ENCODE results near the gene CENPF. TPM values are rescaled to one million over a fixed set of nuclear protein-coding genes. Genes with fewer than 3 reads are reported as not detected.
"Not testable (repeated sequence)": the region's sequence is repeated elsewhere in the genome, so short reads cannot be mapped to it uniquely, and the experiment has no call there.

Gene CENPF
- total RNA-seq, 1 donor from 2014 or later, result 4.7 TPM

- H3K4me3 ChIP-seq (ENCODE audit: low read length in 3 of 3), result no peak overlapping the region
- H3K27ac ChIP-seq (ENCODE audit: low read depth, low read length), result no peak overlapping the region
- no peaks in the 10 kb centered on the region for H3K27me3 ChIP-seq (ENCODE audit: control insufficient read depth in 3 of 3, insufficient read depth in 3 of 3, low read length in 3 of 3)
- H3K9ac ChIP-seq (ENCODE audit: low read depth in 1 of 3, low read length in 3 of 3), result no peak overlapping the region
- no peaks in the 10 kb centered on the region for H3K4me1 ChIP-seq (ENCODE audit: control insufficient read depth in 3 of 3, insufficient read depth in 3 of 3, low read length in 3 of 3)
- no peaks in the 10 kb centered on the region for H3K36me3 ChIP-seq (ENCODE audit: control insufficient read depth in 3 of 3, insufficient read depth in 3 of 3, low read length in 3 of 3)
- no peaks in the 10 kb centered on the region for H3K9me3 ChIP-seq (ENCODE audit: control insufficient read depth in 3 of 3, low read length in 3 of 3)
Measured at GRCh38 chr1:214673576-214673975, 70.6 kb downstream of the CENPF start.

GRCh38 chr1:214675524-214675923 is 72.5 kb downstream of the CENPF start:
- not testable (repeated sequence) for H3K27ac ChIP-seq (ENCODE audit: low read depth, low read length); H3K36me3 ChIP-seq (ENCODE audit: control insufficient read depth in 3 of 3, insufficient read depth in 3 of 3, low read length in 3 of 3); H3K27me3 ChIP-seq (ENCODE audit: control insufficient read depth in 3 of 3, insufficient read depth in 3 of 3, low read length in 3 of 3); H3K4me1 ChIP-seq (ENCODE audit: control insufficient read depth in 3 of 3, insufficient read depth in 3 of 3, low read length in 3 of 3); H3K9ac ChIP-seq (ENCODE audit: low read depth in 1 of 3, low read length in 3 of 3); H3K4me3 ChIP-seq (ENCODE audit: low read length in 3 of 3); H3K9me3 ChIP-seq (ENCODE audit: control insufficient read depth in 3 of 3, low read length in 3 of 3)

- Histone ChIP-seq H3K27ac (ENCODE audit: low read depth, low read length) (no peak overlapping the region), H3K4me1 (ENCODE audit: control insufficient read depth in 3 of 3, insufficient read depth in 3 of 3, low read length in 3 of 3) (no peaks in the 10 kb centered on the region), H3K27me3 (ENCODE audit: control insufficient read depth in 3 of 3, insufficient read depth in 3 of 3, low read length in 3 of 3) (no peaks in the 10 kb centered on the region), H3K4me3 (ENCODE audit: low read length in 3 of 3) (no peak overlapping the region), H3K9me3 (ENCODE audit: control insufficient read depth in 3 of 3, low read length in 3 of 3) (no peaks in the 10 kb centered on the region), H3K36me3 (ENCODE audit: control insufficient read depth in 3 of 3, insufficient read depth in 3 of 3, low read length in 3 of 3) (no peaks in the 10 kb centered on the region), H3K9ac (ENCODE audit: low read depth in 1 of 3, low read length in 3 of 3) (no peak overlapping the region)
Measured at GRCh38 chr1:214676747-214677146, 73.8 kb downstream of the CENPF start.

GRCh38 chr1:214677945-214678344 is 75.0 kb downstream of the CENPF start:
- Histone ChIP-seq H3K4me3 (ENCODE audit: low read length in 3 of 3) (no peak overlapping the region), H3K9ac (ENCODE audit: low read depth in 1 of 3, low read length in 3 of 3) (no peak overlapping the region), H3K36me3 (ENCODE audit: control insufficient read depth in 3 of 3, insufficient read depth in 3 of 3, low read length in 3 of 3) (no peaks in the 10 kb centered on the region), H3K27ac (ENCODE audit: low read depth, low read length) (no peak overlapping the region), H3K4me1 (ENCODE audit: control insufficient read depth in 3 of 3, insufficient read depth in 3 of 3, low read length in 3 of 3) (no peaks in the 10 kb centered on the region), H3K9me3 (ENCODE audit: control insufficient read depth in 3 of 3, low read length in 3 of 3) (no peaks in the 10 kb centered on the region), H3K27me3 (ENCODE audit: control insufficient read depth in 3 of 3, insufficient read depth in 3 of 3, low read length in 3 of 3) (no peaks in the 10 kb centered on the region)

- Histone ChIP-seq H3K9me3 (ENCODE audit: control insufficient read depth in 3 of 3, low read length in 3 of 3) (no peaks in the 10 kb centered on the region), H3K27me3 (ENCODE audit: control insufficient read depth in 3 of 3, insufficient read depth in 3 of 3, low read length in 3 of 3) (no peaks in the 10 kb centered on the region), H3K27ac (ENCODE audit: low read depth, low read length) (no peak overlapping the region), H3K4me1 (ENCODE audit: control insufficient read depth in 3 of 3, insufficient read depth in 3 of 3, low read length in 3 of 3) (no peaks in the 10 kb centered on the region), H3K9ac (ENCODE audit: low read depth in 1 of 3, low read length in 3 of 3) (no peak overlapping the region), H3K4me3 (ENCODE audit: low read length in 3 of 3) (no peak overlapping the region), H3K36me3 (ENCODE audit: control insufficient read depth in 3 of 3, insufficient read depth in 3 of 3, low read length in 3 of 3) (no peaks in the 10 kb centered on the region)
Measured at GRCh38 chr1:214678386-214678785, 75.4 kb downstream of the CENPF start.

- Histone ChIP-seq H3K9me3 (ENCODE audit: control insufficient read depth in 3 of 3, low read length in 3 of 3) (no peaks in the 10 kb centered on the region), H3K27me3 (ENCODE audit: control insufficient read depth in 3 of 3, insufficient read depth in 3 of 3, low read length in 3 of 3) (no peaks in the 10 kb centered on the region), H3K27ac (ENCODE audit: low read depth, low read length) (no peak overlapping the region)
Measured at GRCh38 chr1:214683621-214684020, 80.6 kb downstream of the CENPF start.

GRCh38 chr1:214685906-214686305 is 82.9 kb downstream of the CENPF start:
- Histone ChIP-seq H3K4me3 (ENCODE audit: low read length in 3 of 3) (no peak overlapping the region), H3K9me3 (ENCODE audit: control insufficient read depth in 3 of 3, low read length in 3 of 3) (no peaks in the 10 kb centered on the region), H3K36me3 (ENCODE audit: control insufficient read depth in 3 of 3, insufficient read depth in 3 of 3, low read length in 3 of 3) (no peaks in the 10 kb centered on the region), H3K27ac (ENCODE audit: low read depth, low read length) (no peak overlapping the region), H3K4me1 (ENCODE audit: control insufficient read depth in 3 of 3, insufficient read depth in 3 of 3, low read length in 3 of 3) (no peaks in the 10 kb centered on the region), H3K27me3 (ENCODE audit: control insufficient read depth in 3 of 3, insufficient read depth in 3 of 3, low read length in 3 of 3) (no peaks in the 10 kb centered on the region), H3K9ac (ENCODE audit: low read depth in 1 of 3, low read length in 3 of 3) (no peak overlapping the region)

More at GRCh38 chr1:214683621-214684020, 80.6 kb downstream of the CENPF start:
- no peaks in the 10 kb centered on the region for H3K4me1 ChIP-seq (ENCODE audit: control insufficient read depth in 3 of 3, insufficient read depth in 3 of 3, low read length in 3 of 3)
- H3K9ac ChIP-seq (ENCODE audit: low read depth in 1 of 3, low read length in 3 of 3), result no peak overlapping the region
- no peak overlapping the region for H3K4me3 ChIP-seq (ENCODE audit: low read length in 3 of 3)
- H3K36me3 ChIP-seq (ENCODE audit: control insufficient read depth in 3 of 3, insufficient read depth in 3 of 3, low read length in 3 of 3), result no peaks in the 10 kb centered on the region

GRCh38 chr1:214686497-214686896 is 83.5 kb downstream of the CENPF start:
- H3K4me1 ChIP-seq (ENCODE audit: control insufficient read depth in 3 of 3, insufficient read depth in 3 of 3, low read length in 3 of 3), result no peaks in the 10 kb centered on the region
- H3K27me3 ChIP-seq (ENCODE audit: control insufficient read depth in 3 of 3, insufficient read depth in 3 of 3, low read length in 3 of 3), result no peaks in the 10 kb centered on the region
- no peak overlapping the region for H3K4me3 ChIP-seq (ENCODE audit: low read length in 3 of 3)
- no peak overlapping the region for H3K27ac ChIP-seq (ENCODE audit: low read depth, low read length)
- no peaks in the 10 kb centered on the region for H3K9me3 ChIP-seq (ENCODE audit: control insufficient read depth in 3 of 3, low read length in 3 of 3)
- no peak overlapping the region for H3K9ac ChIP-seq (ENCODE audit: low read depth in 1 of 3, low read length in 3 of 3)
- no peaks in the 10 kb centered on the region for H3K36me3 ChIP-seq (ENCODE audit: control insufficient read depth in 3 of 3, insufficient read depth in 3 of 3, low read length in 3 of 3)

- no peaks in the 10 kb centered on the region for H3K4me1 ChIP-seq (ENCODE audit: control insufficient read depth in 3 of 3, insufficient read depth in 3 of 3, low read length in 3 of 3)
- no peak overlapping the region for H3K27ac ChIP-seq (ENCODE audit: low read depth, low read length)
- no peak overlapping the region for H3K9ac ChIP-seq (ENCODE audit: low read depth in 1 of 3, low read length in 3 of 3)
- no peaks in the 10 kb centered on the region for H3K36me3 ChIP-seq (ENCODE audit: control insufficient read depth in 3 of 3, insufficient read depth in 3 of 3, low read length in 3 of 3)
- H3K4me3 ChIP-seq (ENCODE audit: low read length in 3 of 3), result no peak overlapping the region
- no peaks in the 10 kb centered on the region for H3K27me3 ChIP-seq (ENCODE audit: control insufficient read depth in 3 of 3, insufficient read depth in 3 of 3, low read length in 3 of 3)
- H3K9me3 ChIP-seq (ENCODE audit: control insufficient read depth in 3 of 3, low read length in 3 of 3), result no peaks in the 10 kb centered on the region
Measured at GRCh38 chr1:214688891-214689290, 85.9 kb downstream of the CENPF start.

- H3K9ac ChIP-seq (ENCODE audit: low read depth in 1 of 3, low read length in 3 of 3), result no peak overlapping the region
- peaks cover 0 to 2% (median 0%) of the 10 kb centered on the region in 3 donors for H3K27me3 ChIP-seq (ENCODE audit: control insufficient read depth in 3 of 3, insufficient read depth in 3 of 3, low read length in 3 of 3)
- H3K4me1 ChIP-seq (ENCODE audit: control insufficient read depth in 3 of 3, insufficient read depth in 3 of 3, low read length in 3 of 3), result no peaks in the 10 kb centered on the region
- H3K36me3 ChIP-seq (ENCODE audit: control insufficient read depth in 3 of 3, insufficient read depth in 3 of 3, low read length in 3 of 3), result no peaks in the 10 kb centered on the region
- no peak overlapping the region for H3K4me3 ChIP-seq (ENCODE audit: low read length in 3 of 3)
- no peaks in the 10 kb centered on the region for H3K9me3 ChIP-seq (ENCODE audit: control insufficient read depth in 3 of 3, low read length in 3 of 3)
- H3K27ac ChIP-seq (ENCODE audit: low read depth, low read length), result no peak overlapping the region
Measured at GRCh38 chr1:214694769-214695168, 91.8 kb downstream of the CENPF start.

GRCh38 chr1:214698559-214698958 is 95.6 kb downstream of the CENPF start:
- Histone ChIP-seq H3K9me3 (ENCODE audit: control insufficient read depth in 3 of 3, low read length in 3 of 3) (no peaks in the 10 kb centered on the region), H3K27me3 (ENCODE audit: control insufficient read depth in 3 of 3, insufficient read depth in 3 of 3, low read length in 3 of 3) (peaks cover 0 to 2% (median 0%) of the 10 kb centered on the region in 3 donors), H3K4me3 (ENCODE audit: low read length in 3 of 3) (no peak overlapping the region), H3K27ac (ENCODE audit: low read depth, low read length) (no peak overlapping the region), H3K36me3 (ENCODE audit: control insufficient read depth in 3 of 3, insufficient read depth in 3 of 3, low read length in 3 of 3) (no peaks in the 10 kb centered on the region), H3K9ac (ENCODE audit: low read depth in 1 of 3, low read length in 3 of 3) (no peak overlapping the region), H3K4me1 (ENCODE audit: control insufficient read depth in 3 of 3, insufficient read depth in 3 of 3, low read length in 3 of 3) (no peaks in the 10 kb centered on the region)
